ENCODE data around the gene LARGE1.

The LARGE1 gene

GRCh38 chr22:33895444-33895843 is 24.8 kb downstream of the LARGE1 start:
- H3K27ac ChIP-seq = no peak overlapping the region
- TF ChIP-seq, protein P1, sequence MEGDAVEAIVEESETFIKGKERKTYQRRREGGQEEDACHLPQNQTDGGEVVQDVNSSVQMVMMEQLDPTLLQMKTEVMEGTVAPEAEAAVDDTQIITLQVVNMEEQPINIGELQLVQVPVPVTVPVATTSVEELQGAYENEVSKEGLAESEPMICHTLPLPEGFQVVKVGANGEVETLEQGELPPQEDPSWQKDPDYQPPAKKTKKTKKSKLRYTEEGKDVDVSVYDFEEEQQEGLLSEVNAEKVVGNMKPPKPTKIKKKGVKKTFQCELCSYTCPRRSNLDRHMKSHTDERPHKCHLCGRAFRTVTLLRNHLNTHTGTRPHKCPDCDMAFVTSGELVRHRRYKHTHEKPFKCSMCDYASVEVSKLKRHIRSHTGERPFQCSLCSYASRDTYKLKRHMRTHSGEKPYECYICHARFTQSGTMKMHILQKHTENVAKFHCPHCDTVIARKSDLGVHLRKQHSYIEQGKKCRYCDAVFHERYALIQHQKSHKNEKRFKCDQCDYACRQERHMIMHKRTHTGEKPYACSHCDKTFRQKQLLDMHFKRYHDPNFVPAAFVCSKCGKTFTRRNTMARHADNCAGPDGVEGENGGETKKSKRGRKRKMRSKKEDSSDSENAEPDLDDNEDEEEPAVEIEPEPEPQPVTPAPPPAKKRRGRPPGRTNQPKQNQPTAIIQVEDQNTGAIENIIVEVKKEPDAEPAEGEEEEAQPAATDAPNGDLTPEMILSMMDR (IDR thresholded peaks at IDR 0.05) = no peak
- no peak for TF ChIP-seq ZFX (IDR thresholded peaks at IDR 0.05; ENCODE audit: borderline replicate concordance)

- H3K27ac ChIP-seq = no peak overlapping the region
- TF ChIP-seq, protein P1 (IDR thresholded peaks at IDR 0.05) = no peak
- TF ChIP-seq ZFX (IDR thresholded peaks at IDR 0.05; ENCODE audit: borderline replicate concordance) = no peak
Observed at GRCh38 chr22:33894515-33894914, 25.8 kb downstream of the LARGE1 start.

- no peak overlapping the region for H3K27ac ChIP-seq
- TF ChIP-seq ZFX (IDR thresholded peaks at IDR 0.05; ENCODE audit: borderline replicate concordance) = no peak
- TF ChIP-seq, protein P1 (IDR thresholded peaks at IDR 0.05) = no peak
Observed at GRCh38 chr22:33894036-33894435, 26.2 kb downstream of the LARGE1 start.

GRCh38 chr22:33893512-33893911 is 26.8 kb downstream of the LARGE1 start:
- H3K27ac ChIP-seq = no peak overlapping the region
- TF ChIP-seq, protein P1 (IDR thresholded peaks at IDR 0.05) = no peak
- TF ChIP-seq ZFX (IDR thresholded peaks at IDR 0.05; ENCODE audit: borderline replicate concordance) = no peak

GRCh38 chr22:33891992-33892391 is 28.3 kb downstream of the LARGE1 start:
- TF ChIP-seq ZFX (IDR thresholded peaks at IDR 0.05; ENCODE audit: borderline replicate concordance) = no peak
- TF ChIP-seq, protein P1 (IDR thresholded peaks at IDR 0.05) = no peak
- no peak overlapping the region for H3K27ac ChIP-seq

DNA sequence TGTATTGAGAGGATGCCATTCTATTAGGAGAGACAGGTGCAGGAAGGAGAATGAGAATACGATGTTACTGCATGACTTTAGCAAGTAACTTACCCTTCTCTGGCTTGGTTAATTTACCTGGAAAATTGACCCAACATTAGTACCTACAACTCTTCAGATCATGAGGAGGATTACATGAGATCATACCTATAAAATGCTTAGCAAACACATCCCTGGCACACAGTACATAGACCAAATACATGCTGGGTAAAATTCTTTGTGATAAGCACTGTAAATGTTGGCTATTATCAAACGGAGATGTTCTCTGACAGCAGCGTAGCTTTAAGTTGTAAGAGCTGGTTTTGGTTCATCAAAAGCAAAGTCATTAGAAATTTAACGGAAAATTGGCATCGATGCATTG is 28.8 kb downstream of the LARGE1 start:
- TF ChIP-seq, protein P1 (IDR thresholded peaks at IDR 0.05) = no peak
- no peak for TF ChIP-seq ZFX (IDR thresholded peaks at IDR 0.05; ENCODE audit: borderline replicate concordance)
- no peak overlapping the region for H3K27ac ChIP-seq

DNA sequence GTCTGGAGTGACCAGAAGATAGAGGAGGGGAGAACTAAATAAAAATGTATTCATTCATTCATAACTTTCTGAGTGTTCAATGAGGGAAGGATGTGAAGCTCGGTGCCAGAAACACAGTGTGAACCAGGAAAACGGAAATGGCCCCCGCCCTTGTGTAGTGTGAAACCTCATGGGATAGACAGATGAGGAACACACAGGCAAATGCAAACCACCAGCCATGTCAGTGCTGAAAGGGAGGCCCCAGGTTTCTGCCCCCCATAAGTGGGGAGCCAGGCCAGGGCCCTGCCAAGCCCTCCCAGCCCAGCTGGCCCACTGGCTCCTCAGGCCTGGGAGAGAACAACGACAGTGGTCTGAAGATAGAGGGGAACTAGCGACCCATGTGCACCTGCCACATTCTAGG is 30.5 kb downstream of the LARGE1 start:
- H3K27ac ChIP-seq = no peak overlapping the region
- TF ChIP-seq ZFX (IDR thresholded peaks at IDR 0.05; ENCODE audit: borderline replicate concordance) = no peak
- TF ChIP-seq, protein P1 (IDR thresholded peaks at IDR 0.05) = no peak
